ENCODE measurements around the gene CNOT1. TPM values are rescaled to one million over a fixed set of nuclear protein-coding genes. Genes with fewer than 3 reads are reported as not detected.

CNOT1 gene
- polyA plus RNA-seq, 1 donor (not counting 4 experiments of a cell fraction or from before 2014, with no cell fraction given), result 163 TPM

DNA sequence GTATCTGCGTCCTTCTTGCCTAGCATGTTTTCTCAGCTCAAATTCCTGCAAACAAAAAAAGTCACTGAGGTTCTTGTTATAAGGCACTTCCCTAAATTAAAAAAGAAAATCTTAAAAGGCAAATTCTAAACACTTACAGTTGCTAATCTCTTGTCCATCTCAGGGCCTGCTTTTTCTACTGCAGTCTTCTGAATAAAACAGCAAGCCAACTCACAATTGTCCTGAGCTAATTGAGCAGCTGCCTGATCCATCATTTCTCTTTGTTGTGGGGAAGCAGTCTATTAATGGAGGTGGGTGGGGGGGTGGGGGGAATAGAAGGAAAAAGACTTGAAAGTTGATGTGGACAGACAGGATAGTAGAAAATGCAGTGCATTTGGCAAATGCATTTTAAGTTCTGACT is 87.3 kb downstream of the CNOT1 start:
- Histone ChIP-seq H3K9me1 (ENCODE audit: control insufficient read depth, extremely low read depth, insufficient read depth, low read length) (no peaks in the 10 kb centered on the region), H3K4me3 (ENCODE audit: control insufficient read depth in 2 of 3, extremely low read depth in 1 of 3, insufficient read depth in 2 of 3, low read depth in 1 of 3, low read length in 3 of 3) (no peak overlapping the region), H3K9me3 (ENCODE audit: control insufficient read depth, low read depth, low read length) (no peaks in the 10 kb centered on the region), H3K4me2 (ENCODE audit: control insufficient read depth, extremely low read depth, insufficient read depth, low read depth, low read length) (no peak overlapping the region), H4K20me1 (ENCODE audit: control insufficient read depth, extremely low read depth, insufficient read depth, low read length) (no peaks in the 10 kb centered on the region), H3K27me3 (ENCODE audit: control insufficient read depth, extremely low read depth, insufficient read depth, low read length) (no peaks in the 10 kb centered on the region), H3K4me1 (ENCODE audit: control insufficient read depth, extremely low read depth, insufficient read depth, low read length) (no peaks in the 10 kb centered on the region), H3K36me3 (ENCODE audit: control insufficient read depth in 2 of 2, extremely low read depth in 1 of 2, insufficient read depth in 2 of 2, low read length in 2 of 2) (peaks cover 42 to 45% of the 10 kb centered on the region in 2 experiments), H2AFZ (ENCODE audit: control insufficient read depth, low read length) (no peak overlapping the region), H3K79me2 (ENCODE audit: control insufficient read depth, insufficient read depth, low read length) (no peaks in the 10 kb centered on the region), H3K9ac (ENCODE audit: control insufficient read depth, extremely low read depth, insufficient read depth, low read length) (no peak overlapping the region), H3K27ac (ENCODE audit: control insufficient read depth, insufficient read depth, low read length) (no peak overlapping the region)
- DNase-seq (ENCODE audit: low read depth, low spot score) (no peak), FAIRE-seq (no peak)
- dilution Hi-C loops (cut with MboI; ENCODE audit: extremely low pct_ligation_motif_present, low sequenced_read_pairs), result no loop called here
- no peak for TF ChIP-seq EZH2 (IDR thresholded peaks at IDR 0.05; ENCODE audit: low read length)
- TF ChIP-seq, protein P1, sequence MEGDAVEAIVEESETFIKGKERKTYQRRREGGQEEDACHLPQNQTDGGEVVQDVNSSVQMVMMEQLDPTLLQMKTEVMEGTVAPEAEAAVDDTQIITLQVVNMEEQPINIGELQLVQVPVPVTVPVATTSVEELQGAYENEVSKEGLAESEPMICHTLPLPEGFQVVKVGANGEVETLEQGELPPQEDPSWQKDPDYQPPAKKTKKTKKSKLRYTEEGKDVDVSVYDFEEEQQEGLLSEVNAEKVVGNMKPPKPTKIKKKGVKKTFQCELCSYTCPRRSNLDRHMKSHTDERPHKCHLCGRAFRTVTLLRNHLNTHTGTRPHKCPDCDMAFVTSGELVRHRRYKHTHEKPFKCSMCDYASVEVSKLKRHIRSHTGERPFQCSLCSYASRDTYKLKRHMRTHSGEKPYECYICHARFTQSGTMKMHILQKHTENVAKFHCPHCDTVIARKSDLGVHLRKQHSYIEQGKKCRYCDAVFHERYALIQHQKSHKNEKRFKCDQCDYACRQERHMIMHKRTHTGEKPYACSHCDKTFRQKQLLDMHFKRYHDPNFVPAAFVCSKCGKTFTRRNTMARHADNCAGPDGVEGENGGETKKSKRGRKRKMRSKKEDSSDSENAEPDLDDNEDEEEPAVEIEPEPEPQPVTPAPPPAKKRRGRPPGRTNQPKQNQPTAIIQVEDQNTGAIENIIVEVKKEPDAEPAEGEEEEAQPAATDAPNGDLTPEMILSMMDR (optimal IDR thresholded peaks at IDR 0.05 in 1 of 3, IDR thresholded peaks at IDR 0.05 in 1 of 3, conservative IDR thresholded peaks at IDR 0.05 in 1 of 3; ENCODE audit: extremely low read depth in 1 of 3, insufficient read depth in 2 of 3, low read length in 3 of 3), result no peak

DNA sequence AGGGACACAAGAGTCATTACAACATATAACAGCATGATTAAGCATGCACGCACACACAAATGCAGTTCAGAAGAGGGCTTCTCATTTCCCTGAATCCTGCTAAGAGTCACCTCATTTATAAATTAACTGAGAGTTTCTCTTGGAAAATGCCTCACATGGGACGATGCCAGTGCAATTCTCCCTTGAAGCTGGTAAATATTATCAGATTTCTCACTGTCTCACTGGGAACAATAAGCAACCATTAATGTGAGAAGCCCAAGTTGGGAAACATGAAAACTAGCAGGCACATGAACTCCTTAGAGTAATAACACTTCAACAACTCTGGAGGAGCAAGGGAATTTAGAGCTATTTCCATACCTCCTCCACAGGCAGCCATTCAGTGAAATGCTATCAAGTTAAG is 87.9 kb downstream of the CNOT1 start:
- no peak for FAIRE-seq
- Histone ChIP-seq H3K27ac (ENCODE audit: control insufficient read depth, insufficient read depth, low read length) (no peak overlapping the region), H3K79me2 (ENCODE audit: control insufficient read depth, insufficient read depth, low read length) (no peaks in the 10 kb centered on the region)

More for the DNA sequence above, 87.9 kb downstream of the CNOT1 start:
- H3K4me3 ChIP-seq (ENCODE audit: control insufficient read depth in 2 of 3, extremely low read depth in 1 of 3, insufficient read depth in 2 of 3, low read depth in 1 of 3, low read length in 3 of 3), result no peak overlapping the region
- TF ChIP-seq EZH2 (IDR thresholded peaks at IDR 0.05; ENCODE audit: low read length), result no peak
- TF ChIP-seq, protein P1 (optimal IDR thresholded peaks at IDR 0.05 in 1 of 3, IDR thresholded peaks at IDR 0.05 in 1 of 3, conservative IDR thresholded peaks at IDR 0.05 in 1 of 3; ENCODE audit: extremely low read depth in 1 of 3, insufficient read depth in 2 of 3, low read length in 3 of 3), result no peak
- DNase-seq (ENCODE audit: low read depth, low spot score), result no peak
- dilution Hi-C loops (cut with MboI; ENCODE audit: extremely low pct_ligation_motif_present, low sequenced_read_pairs), result no loop called here
- H3K9me1 ChIP-seq (ENCODE audit: control insufficient read depth, extremely low read depth, insufficient read depth, low read length), result no peaks in the 10 kb centered on the region
- H3K36me3 ChIP-seq (ENCODE audit: control insufficient read depth in 2 of 2, extremely low read depth in 1 of 2, insufficient read depth in 2 of 2, low read length in 2 of 2), result peaks cover 44 to 51% of the 10 kb centered on the region in 2 experiments
- no peak overlapping the region for H3K9ac ChIP-seq (ENCODE audit: control insufficient read depth, extremely low read depth, insufficient read depth, low read length)
- H3K4me1 ChIP-seq (ENCODE audit: control insufficient read depth, extremely low read depth, insufficient read depth, low read length), result no peaks in the 10 kb centered on the region
- H3K27me3 ChIP-seq (ENCODE audit: control insufficient read depth, extremely low read depth, insufficient read depth, low read length), result no peaks in the 10 kb centered on the region
- H4K20me1 ChIP-seq (ENCODE audit: control insufficient read depth, extremely low read depth, insufficient read depth, low read length), result no peaks in the 10 kb centered on the region
- no peak overlapping the region for H3K4me2 ChIP-seq (ENCODE audit: control insufficient read depth, extremely low read depth, insufficient read depth, low read depth, low read length)
- H2AFZ ChIP-seq (ENCODE audit: control insufficient read depth, low read length), result no peak overlapping the region
- no peaks in the 10 kb centered on the region for H3K9me3 ChIP-seq (ENCODE audit: control insufficient read depth, low read depth, low read length)

Data from keratinocyte (primary cell).